ENCODE measurements around the gene RND1. TPM values are rescaled to one million over a fixed set of nuclear protein-coding genes. Genes with fewer than 3 reads are reported as not detected.

The RND1 gene
- total and polyA plus RNA-seq, 2 of the 8 experiments (the other 6 are each of a cell fraction or from before 2014, with no cell fraction given): 15.8 to 17.1 TPM

DNA sequence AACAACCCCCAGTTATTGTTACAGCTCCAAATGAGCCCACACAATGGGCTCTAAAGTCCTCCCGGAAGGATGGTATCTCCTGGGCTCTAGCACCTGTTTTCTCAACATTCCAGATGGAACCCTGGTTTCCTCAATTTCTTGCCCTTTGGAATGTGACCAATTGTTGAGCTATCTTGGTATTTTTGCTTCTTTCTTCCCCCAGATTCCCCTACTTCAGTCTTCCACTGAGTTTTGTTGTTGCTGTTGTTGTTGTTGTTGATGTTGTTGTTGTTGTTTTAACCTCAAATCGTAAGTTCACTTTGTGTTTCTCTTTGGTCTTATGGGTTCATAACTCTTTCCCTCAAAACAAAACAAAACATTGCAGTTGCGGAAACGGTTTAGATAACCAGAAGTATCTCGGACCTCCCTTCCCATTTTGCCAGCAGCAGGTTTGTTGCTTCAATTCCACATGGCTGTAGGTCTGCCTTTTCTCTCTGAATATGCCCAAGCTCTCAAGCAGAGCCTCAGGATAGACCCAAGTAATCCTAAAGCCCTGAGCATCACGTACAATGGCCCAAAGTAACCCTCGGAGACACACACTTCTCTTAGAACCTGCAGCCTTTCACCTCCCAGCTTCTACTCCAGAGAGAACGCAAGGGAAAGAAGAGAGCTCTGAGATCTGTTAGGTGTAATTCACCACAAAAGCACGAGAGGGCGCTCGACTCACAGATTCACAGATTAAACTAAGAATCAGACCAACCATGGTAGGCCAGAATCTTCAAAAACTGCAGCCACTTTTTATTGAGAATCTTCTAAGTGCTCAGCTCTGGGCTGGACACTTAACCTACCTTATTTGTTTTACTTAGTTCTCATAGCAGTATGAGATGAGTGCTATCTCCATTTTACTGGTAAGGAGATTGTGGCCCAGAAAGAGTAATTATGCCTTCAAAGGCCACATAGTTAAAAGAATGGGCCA is 12.7 kb downstream of the RND1 start (continued):
- TF ChIP-seq, protein P1, sequence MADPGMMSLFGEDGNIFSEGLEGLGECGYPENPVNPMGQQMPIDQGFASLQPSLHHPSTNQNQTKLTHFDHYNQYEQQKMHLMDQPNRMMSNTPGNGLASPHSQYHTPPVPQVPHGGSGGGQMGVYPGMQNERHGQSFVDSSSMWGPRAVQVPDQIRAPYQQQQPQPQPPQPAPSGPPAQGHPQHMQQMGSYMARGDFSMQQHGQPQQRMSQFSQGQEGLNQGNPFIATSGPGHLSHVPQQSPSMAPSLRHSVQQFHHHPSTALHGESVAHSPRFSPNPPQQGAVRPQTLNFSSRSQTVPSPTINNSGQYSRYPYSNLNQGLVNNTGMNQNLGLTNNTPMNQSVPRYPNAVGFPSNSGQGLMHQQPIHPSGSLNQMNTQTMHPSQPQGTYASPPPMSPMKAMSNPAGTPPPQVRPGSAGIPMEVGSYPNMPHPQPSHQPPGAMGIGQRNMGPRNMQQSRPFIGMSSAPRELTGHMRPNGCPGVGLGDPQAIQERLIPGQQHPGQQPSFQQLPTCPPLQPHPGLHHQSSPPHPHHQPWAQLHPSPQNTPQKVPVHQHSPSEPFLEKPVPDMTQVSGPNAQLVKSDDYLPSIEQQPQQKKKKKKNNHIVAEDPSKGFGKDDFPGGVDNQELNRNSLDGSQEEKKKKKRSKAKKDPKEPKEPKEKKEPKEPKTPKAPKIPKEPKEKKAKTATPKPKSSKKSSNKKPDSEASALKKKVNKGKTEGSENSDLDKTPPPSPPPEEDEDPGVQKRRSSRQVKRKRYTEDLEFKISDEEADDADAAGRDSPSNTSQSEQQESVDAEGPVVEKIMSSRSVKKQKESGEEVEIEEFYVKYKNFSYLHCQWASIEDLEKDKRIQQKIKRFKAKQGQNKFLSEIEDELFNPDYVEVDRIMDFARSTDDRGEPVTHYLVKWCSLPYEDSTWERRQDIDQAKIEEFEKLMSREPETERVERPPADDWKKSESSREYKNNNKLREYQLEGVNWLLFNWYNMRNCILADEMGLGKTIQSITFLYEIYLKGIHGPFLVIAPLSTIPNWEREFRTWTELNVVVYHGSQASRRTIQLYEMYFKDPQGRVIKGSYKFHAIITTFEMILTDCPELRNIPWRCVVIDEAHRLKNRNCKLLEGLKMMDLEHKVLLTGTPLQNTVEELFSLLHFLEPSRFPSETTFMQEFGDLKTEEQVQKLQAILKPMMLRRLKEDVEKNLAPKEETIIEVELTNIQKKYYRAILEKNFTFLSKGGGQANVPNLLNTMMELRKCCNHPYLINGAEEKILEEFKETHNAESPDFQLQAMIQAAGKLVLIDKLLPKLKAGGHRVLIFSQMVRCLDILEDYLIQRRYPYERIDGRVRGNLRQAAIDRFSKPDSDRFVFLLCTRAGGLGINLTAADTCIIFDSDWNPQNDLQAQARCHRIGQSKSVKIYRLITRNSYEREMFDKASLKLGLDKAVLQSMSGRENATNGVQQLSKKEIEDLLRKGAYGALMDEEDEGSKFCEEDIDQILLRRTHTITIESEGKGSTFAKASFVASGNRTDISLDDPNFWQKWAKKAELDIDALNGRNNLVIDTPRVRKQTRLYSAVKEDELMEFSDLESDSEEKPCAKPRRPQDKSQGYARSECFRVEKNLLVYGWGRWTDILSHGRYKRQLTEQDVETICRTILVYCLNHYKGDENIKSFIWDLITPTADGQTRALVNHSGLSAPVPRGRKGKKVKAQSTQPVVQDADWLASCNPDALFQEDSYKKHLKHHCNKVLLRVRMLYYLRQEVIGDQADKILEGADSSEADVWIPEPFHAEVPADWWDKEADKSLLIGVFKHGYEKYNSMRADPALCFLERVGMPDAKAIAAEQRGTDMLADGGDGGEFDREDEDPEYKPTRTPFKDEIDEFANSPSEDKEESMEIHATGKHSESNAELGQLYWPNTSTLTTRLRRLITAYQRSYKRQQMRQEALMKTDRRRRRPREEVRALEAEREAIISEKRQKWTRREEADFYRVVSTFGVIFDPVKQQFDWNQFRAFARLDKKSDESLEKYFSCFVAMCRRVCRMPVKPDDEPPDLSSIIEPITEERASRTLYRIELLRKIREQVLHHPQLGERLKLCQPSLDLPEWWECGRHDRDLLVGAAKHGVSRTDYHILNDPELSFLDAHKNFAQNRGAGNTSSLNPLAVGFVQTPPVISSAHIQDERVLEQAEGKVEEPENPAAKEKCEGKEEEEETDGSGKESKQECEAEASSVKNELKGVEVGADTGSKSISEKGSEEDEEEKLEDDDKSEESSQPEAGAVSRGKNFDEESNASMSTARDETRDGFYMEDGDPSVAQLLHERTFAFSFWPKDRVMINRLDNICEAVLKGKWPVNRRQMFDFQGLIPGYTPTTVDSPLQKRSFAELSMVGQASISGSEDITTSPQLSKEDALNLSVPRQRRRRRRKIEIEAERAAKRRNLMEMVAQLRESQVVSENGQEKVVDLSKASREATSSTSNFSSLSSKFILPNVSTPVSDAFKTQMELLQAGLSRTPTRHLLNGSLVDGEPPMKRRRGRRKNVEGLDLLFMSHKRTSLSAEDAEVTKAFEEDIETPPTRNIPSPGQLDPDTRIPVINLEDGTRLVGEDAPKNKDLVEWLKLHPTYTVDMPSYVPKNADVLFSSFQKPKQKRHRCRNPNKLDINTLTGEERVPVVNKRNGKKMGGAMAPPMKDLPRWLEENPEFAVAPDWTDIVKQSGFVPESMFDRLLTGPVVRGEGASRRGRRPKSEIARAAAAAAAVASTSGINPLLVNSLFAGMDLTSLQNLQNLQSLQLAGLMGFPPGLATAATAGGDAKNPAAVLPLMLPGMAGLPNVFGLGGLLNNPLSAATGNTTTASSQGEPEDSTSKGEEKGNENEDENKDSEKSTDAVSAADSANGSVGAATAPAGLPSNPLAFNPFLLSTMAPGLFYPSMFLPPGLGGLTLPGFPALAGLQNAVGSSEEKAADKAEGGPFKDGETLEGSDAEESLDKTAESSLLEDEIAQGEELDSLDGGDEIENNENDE (IDR thresholded peaks at IDR 0.05; ENCODE audit: insufficient replicate concordance, low read length): peak; percentile 32
